Tibial nerve (tissue), 4 donors: ENCODE results near the gene FBLN7.

Source experiments
- CTCF ChIP-seq, 5 experiments: fragments of 200-600 bp in 3 of 5; fragments of 450-650 bp in 2 of 5; sonication (generic) in 3 of 5; IDR thresholded peaks; one replicate each; pipeline ENCODE4 v1.5.1; 2016 to 2019; ENCODE audit warnings: antibody characterized with exemption in 5 of 5, mild to moderate bottlenecking in 3 of 5, moderate library complexity in 2 of 5
- EP300 ChIP-seq, 2 donors: sonication (generic); formaldehyde crosslinking; IDR thresholded peaks; one replicate each; pipeline ENCODE4 v1.6.1; 2017; ENCODE audit warnings: antibody characterized with exemption in 2 of 2, mild to moderate bottlenecking in 1 of 2
- POLR2A ChIP-seq, 2 donors: fragments of 450-650 bp; IDR thresholded peaks; one replicate each; pipeline ENCODE4 v1.6.1; 2017; ENCODE audit warnings: antibody characterized with exemption in 2 of 2, mild to moderate bottlenecking in 2 of 2, moderate library complexity in 2 of 2

GRCh38 chr2:112148477-112148876 is 10.3 kb downstream of the FBLN7 start:
- TF ChIP-seq CTCF (IDR thresholded peaks at IDR 0.05) (no peak), POLR2A (IDR thresholded peaks at IDR 0.05) (no peak), EP300 (IDR thresholded peaks at IDR 0.05) (no peak)
